ENCODE results near the gene PI4KB.

Gene PI4KB

DNA sequence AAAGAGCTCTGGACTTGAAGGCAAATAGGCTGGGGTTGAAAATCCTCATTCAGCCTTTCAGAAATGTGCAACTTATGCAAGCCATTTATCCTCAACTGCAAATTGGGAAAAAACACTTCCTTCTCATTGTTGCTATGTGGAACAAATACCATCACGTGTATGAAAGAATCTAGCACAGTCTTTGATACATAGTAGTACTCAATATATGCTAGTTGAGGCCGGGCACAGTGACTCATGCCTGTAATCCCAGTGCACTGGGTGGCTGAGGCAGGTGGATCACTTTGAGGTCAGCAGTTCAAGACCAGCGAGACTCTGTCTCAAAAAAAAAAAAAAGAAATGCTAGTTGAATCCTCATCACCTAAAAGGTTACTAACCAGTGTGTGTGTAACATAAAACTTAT, 8.2 kb downstream of the PI4KB start:
- peaks cover 54% of the 10 kb centered on the region for H3K36me3 ChIP-seq (ENCODE audit: insufficient read depth, low read length)
- no peak overlapping the region for H3K27ac ChIP-seq (ENCODE audit: low read depth, low read length)
- H3K9me3 ChIP-seq (ENCODE audit: low read length): no peaks in the 10 kb centered on the region
- H3K27me3 ChIP-seq (ENCODE audit: control insufficient read depth in 1 of 2, insufficient read depth in 2 of 2, low read length in 2 of 2): no peaks in the 10 kb centered on the region
- no peaks in the 10 kb centered on the region for H3K4me1 ChIP-seq (ENCODE audit: insufficient read depth, low read length)
- no peak overlapping the region for H3K4me3 ChIP-seq (ENCODE audit: low read depth in 1 of 2, low read length in 2 of 2)
- H3K9ac ChIP-seq (ENCODE audit: low read length): no peak overlapping the region

DNA sequence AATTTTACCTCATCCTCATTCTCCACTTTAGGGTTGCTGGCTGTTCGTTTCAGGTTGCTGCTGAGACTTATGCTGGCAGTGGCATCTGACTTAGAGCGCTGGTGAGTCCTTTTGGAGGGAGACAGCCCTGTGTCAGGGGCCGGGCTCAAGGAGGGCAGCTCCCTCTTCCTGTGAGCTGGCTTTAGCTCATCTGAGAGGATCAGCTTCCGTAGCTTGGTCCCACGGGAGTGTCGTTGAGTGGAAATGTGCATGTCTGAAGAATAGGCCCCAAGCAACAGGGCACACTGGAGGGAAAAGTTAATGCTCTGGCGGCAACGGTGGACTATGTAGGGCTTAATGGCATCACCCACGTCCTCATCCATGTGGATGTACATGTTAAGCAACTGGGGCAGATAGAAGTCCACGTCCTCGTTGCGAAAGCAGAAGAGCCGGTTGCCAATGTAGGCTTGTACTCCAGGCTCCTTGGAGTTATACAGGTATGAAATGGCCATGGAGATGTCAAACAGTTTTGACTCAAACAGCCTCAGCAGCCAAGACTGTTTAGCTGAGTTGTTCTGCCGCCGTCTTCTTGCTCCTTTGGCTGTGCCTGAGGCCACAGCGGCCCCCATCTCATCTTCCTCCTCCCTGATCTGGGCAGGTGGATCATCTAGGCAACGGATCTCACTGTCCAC, 11.5 kb downstream of the PI4KB start:
- Histone ChIP-seq H3K27ac (ENCODE audit: low read depth, low read length) (no peak overlapping the region), H3K36me3 (ENCODE audit: insufficient read depth, low read length) (peaks cover 64% of the 10 kb centered on the region), H3K4me3 (ENCODE audit: low read depth in 1 of 2, low read length in 2 of 2) (no peak overlapping the region), H3K27me3 (ENCODE audit: control insufficient read depth in 1 of 2, insufficient read depth in 2 of 2, low read length in 2 of 2) (no peaks in the 10 kb centered on the region), H3K9ac (ENCODE audit: low read length) (no peak overlapping the region), H3K9me3 (ENCODE audit: low read length) (no peaks in the 10 kb centered on the region), H3K4me1 (ENCODE audit: insufficient read depth, low read length) (peaks cover 30% of the 10 kb centered on the region)

DNA sequence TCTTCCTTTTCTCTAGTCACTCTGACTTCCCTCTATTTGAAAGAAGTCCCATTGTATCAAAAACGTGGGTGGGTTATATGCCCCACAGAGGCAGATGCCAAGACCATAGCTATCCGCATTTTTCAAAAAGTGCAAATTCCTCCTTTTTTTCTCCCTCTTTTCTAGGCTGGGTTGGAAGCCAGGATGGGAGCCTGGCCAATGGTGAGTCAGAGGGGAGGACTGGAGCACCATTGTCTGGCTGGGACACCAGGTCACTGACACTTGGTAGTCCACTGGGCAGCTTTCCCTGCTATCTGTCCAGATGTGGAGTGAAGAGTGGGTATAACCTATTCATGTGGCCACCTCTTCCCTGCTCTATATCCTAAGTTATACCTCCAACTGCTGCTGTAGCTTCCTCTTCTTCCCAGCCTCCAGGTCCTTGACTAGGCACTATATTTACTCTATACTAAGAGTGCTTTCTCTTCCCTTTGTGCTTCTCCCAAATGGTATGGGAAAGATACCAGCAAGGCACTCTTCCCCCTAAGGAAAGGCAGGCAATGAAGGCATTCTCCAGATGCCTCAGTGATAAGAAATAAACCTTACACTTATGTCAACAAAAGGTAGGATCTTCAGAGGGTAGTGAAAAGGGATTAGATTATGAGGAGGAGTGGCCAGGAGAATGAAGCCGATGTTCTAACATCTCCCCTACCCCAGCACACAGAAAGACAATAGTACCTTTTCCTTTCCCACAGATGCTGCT, 12.9 kb downstream of the PI4KB start:
- Histone ChIP-seq H3K4me3 (ENCODE audit: low read depth in 1 of 2, low read length in 2 of 2) (no peak overlapping the region), H3K9ac (ENCODE audit: low read length) (no peak overlapping the region), H3K4me1 (ENCODE audit: insufficient read depth, low read length) (peaks cover 40% of the 10 kb centered on the region), H3K27ac (ENCODE audit: low read depth, low read length) (no peak overlapping the region), H3K27me3 (ENCODE audit: control insufficient read depth in 1 of 2, insufficient read depth in 2 of 2, low read length in 2 of 2) (no peaks in the 10 kb centered on the region), H3K36me3 (ENCODE audit: insufficient read depth, low read length) (peaks cover 52% of the 10 kb centered on the region), H3K9me3 (ENCODE audit: low read length) (no peaks in the 10 kb centered on the region)

DNA sequence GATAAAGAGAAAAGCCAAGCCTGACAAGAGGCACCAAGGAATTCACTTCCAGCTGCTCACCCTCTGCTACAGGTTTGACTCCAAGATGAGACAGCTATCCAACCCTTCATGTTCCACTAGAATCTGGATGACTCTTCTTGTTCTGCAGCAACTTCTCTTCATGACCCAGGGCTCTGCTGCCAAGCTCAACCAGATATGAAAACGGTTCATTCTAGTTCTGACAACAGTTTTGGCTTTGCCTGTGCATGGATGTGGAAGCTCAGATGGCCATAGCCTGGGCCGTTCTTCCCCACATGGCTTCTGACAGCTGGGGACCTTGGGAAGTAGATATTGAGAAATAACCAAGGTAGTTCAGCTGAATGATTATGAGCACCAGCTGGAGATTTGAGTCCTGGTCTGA, 13.7 kb downstream of the PI4KB start:
- no peaks in the 10 kb centered on the region for H3K9me3 ChIP-seq (ENCODE audit: low read length)
- H3K36me3 ChIP-seq (ENCODE audit: insufficient read depth, low read length): peaks cover 52% of the 10 kb centered on the region
- peaks cover 47% of the 10 kb centered on the region for H3K4me1 ChIP-seq (ENCODE audit: insufficient read depth, low read length)
- no peak overlapping the region for H3K9ac ChIP-seq (ENCODE audit: low read length)
- H3K4me3 ChIP-seq (ENCODE audit: low read depth in 1 of 2, low read length in 2 of 2): no peak overlapping the region
- no peak overlapping the region for H3K27ac ChIP-seq (ENCODE audit: low read depth, low read length)
- no peaks in the 10 kb centered on the region for H3K27me3 ChIP-seq (ENCODE audit: control insufficient read depth in 1 of 2, insufficient read depth in 2 of 2, low read length in 2 of 2)

DNA sequence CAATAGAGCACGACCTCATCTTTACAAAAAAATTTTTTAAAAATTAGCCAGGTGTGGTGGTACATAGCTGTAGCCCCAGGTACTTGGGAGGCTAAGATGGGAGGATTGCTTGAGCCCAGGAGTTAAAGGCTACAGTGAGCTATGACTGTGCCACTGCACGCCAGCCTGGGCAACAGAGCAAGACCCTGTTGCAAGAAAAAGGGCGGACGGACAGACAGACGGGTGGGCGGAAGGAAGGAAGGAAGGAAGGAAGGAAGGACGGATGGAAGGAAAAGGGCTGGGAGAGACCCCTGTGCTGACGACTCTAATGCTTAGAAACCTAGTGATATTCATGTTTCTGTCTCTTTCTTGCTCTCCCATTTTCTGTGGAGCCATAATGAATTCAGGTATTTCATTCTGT, 14.4 kb downstream of the PI4KB start:
- no peaks in the 10 kb centered on the region for H3K27me3 ChIP-seq (ENCODE audit: control insufficient read depth in 1 of 2, insufficient read depth in 2 of 2, low read length in 2 of 2)
- no peak overlapping the region for H3K4me3 ChIP-seq (ENCODE audit: low read depth in 1 of 2, low read length in 2 of 2)
- no peak overlapping the region for H3K27ac ChIP-seq (ENCODE audit: low read depth, low read length)
- no peak overlapping the region for H3K9ac ChIP-seq (ENCODE audit: low read length)
- H3K36me3 ChIP-seq (ENCODE audit: insufficient read depth, low read length): peaks cover 59% of the 10 kb centered on the region
- H3K9me3 ChIP-seq (ENCODE audit: low read length): no peaks in the 10 kb centered on the region
- peaks cover 47% of the 10 kb centered on the region for H3K4me1 ChIP-seq (ENCODE audit: insufficient read depth, low read length)

DNA sequence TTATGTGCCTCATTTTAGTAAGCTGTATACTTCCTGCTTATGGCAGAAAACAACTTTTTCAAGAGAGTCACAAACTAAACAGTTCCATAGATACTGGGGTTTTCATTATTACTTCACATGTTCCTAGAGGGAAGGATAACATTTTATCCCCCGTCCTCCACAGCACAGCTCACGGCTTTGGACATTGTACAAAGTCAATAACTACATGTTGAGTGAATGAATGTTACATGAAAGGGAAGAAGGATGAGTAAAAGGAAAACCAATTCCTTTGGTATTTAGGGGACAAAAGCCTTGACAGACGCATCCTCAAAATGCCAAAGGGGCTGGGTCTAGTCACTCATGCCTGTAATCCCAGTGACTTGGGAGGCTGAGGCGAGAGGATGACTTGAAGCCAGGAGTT, 14.8 kb downstream of the PI4KB start:
- Histone ChIP-seq H3K27me3 (ENCODE audit: control insufficient read depth in 1 of 2, insufficient read depth in 2 of 2, low read length in 2 of 2) (no peaks in the 10 kb centered on the region), H3K9ac (ENCODE audit: low read length) (no peak overlapping the region), H3K27ac (ENCODE audit: low read depth, low read length) (no peak overlapping the region), H3K36me3 (ENCODE audit: insufficient read depth, low read length) (peaks cover 59% of the 10 kb centered on the region), H3K9me3 (ENCODE audit: low read length) (no peaks in the 10 kb centered on the region), H3K4me1 (ENCODE audit: insufficient read depth, low read length) (peaks cover 47% of the 10 kb centered on the region), H3K4me3 (ENCODE audit: low read depth in 1 of 2, low read length in 2 of 2) (no peak overlapping the region)

DNA sequence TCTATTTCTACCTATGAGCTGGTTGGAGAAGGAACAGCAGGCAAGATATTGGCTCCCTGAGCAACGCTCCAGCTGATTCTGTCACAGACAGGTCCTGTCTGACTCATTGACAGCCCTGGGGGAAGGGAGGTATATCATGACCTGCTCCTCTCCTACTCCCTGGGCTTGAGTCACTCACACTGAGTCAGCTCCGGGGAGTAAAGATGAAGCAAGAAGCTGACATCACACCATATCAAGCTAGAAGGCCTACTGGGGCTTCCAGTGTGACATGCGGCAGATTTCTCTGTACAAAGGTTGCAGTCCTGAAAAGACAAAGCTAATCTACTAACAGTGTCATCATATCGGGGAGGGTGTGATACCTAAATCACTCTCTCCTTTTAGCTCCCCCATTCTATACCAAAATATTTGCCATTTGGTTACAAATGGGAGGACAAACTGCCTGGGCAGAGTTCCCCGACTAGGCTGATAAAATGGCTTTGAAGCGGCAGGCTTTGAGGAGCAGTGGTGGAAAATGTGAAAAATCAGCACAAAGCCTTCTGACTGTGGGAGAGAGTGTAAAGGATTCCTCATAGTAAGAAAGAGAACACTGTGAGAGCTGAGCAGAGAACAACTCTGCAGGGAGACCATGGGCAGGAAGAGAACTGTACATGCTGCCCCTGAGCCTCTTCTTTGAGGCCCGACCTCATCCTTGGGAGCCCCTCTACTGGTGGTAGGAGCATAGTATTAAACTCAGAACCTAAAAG, 15.5 kb downstream of the PI4KB start:
- Histone ChIP-seq H3K4me1 (ENCODE audit: insufficient read depth, low read length) (peaks cover 47% of the 10 kb centered on the region), H3K27me3 (ENCODE audit: control insufficient read depth in 1 of 2, insufficient read depth in 2 of 2, low read length in 2 of 2) (no peaks in the 10 kb centered on the region), H3K9ac (ENCODE audit: low read length) (no peak overlapping the region), H3K36me3 (ENCODE audit: insufficient read depth, low read length) (peaks cover 63% of the 10 kb centered on the region), H3K9me3 (ENCODE audit: low read length) (no peaks in the 10 kb centered on the region), H3K4me3 (ENCODE audit: low read depth in 1 of 2, low read length in 2 of 2) (no peak overlapping the region), H3K27ac (ENCODE audit: low read depth, low read length) (peak overlapping the region; percentile 47)

DNA sequence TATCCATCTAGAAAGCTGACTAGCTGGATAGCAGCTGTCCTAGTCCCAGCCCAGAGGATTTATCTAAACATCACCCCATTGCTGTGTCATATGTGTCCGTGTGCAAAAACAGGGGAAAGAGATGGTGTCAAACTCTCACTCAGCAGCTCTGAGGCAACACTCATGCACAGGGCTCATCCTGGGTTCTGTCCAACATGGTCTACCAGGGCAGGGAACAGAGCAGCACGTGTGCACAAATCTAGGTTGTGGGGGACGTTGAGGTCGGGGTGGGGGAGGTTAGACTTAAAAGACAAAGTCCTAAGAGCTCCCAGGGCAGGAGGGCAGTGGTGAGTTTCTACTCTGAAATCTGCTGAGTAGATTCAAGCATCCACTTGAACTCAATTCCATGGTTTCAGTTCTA, 16.2 kb downstream of the PI4KB start:
- Histone ChIP-seq H3K27me3 (ENCODE audit: control insufficient read depth in 1 of 2, insufficient read depth in 2 of 2, low read length in 2 of 2) (no peaks in the 10 kb centered on the region), H3K27ac (ENCODE audit: low read depth, low read length) (peak overlapping the region; percentile 26), H3K4me3 (ENCODE audit: low read depth in 1 of 2, low read length in 2 of 2) (no peak overlapping the region), H3K9ac (ENCODE audit: low read length) (no peak overlapping the region), H3K36me3 (ENCODE audit: insufficient read depth, low read length) (peaks cover 66% of the 10 kb centered on the region), H3K9me3 (ENCODE audit: low read length) (no peaks in the 10 kb centered on the region), H3K4me1 (ENCODE audit: insufficient read depth, low read length) (peaks cover 47% of the 10 kb centered on the region)

DNA sequence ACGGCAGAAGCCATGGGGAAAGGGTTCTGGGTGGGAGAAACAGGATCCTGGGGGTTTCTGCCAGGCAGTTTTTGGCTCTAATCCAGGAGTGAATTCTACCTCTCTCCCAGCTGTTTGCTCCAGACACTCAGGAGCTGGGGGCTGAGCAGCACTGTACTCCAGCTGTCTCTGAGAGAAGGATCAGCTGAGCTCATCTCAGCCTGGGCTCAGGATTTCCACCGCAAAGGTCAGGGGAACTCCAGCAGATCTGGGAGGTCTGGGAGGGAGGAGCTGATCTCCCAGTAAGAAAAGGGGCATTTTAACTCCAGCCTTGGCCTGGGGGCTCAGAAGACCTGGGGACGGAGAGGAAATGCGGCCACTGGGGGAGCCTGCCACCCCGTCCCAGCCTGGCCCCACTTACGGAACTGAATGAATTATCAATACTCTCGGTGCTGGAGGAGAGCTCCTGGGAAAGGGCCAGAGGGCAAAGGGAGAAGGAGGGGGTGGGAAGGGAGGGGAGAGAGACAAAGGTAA, 17.3 kb downstream of the PI4KB start:
- Histone ChIP-seq H3K9me3 (ENCODE audit: low read length) (no peaks in the 10 kb centered on the region), H3K4me1 (ENCODE audit: insufficient read depth, low read length) (peaks cover 47% of the 10 kb centered on the region), H3K27me3 (ENCODE audit: control insufficient read depth in 1 of 2, insufficient read depth in 2 of 2, low read length in 2 of 2) (no peaks in the 10 kb centered on the region), H3K36me3 (ENCODE audit: insufficient read depth, low read length) (peaks cover 67% of the 10 kb centered on the region), H3K9ac (ENCODE audit: low read length) (no peak overlapping the region), H3K4me3 (ENCODE audit: low read depth in 1 of 2, low read length in 2 of 2) (no peak overlapping the region), H3K27ac (ENCODE audit: low read depth, low read length) (no peak overlapping the region)

DNA sequence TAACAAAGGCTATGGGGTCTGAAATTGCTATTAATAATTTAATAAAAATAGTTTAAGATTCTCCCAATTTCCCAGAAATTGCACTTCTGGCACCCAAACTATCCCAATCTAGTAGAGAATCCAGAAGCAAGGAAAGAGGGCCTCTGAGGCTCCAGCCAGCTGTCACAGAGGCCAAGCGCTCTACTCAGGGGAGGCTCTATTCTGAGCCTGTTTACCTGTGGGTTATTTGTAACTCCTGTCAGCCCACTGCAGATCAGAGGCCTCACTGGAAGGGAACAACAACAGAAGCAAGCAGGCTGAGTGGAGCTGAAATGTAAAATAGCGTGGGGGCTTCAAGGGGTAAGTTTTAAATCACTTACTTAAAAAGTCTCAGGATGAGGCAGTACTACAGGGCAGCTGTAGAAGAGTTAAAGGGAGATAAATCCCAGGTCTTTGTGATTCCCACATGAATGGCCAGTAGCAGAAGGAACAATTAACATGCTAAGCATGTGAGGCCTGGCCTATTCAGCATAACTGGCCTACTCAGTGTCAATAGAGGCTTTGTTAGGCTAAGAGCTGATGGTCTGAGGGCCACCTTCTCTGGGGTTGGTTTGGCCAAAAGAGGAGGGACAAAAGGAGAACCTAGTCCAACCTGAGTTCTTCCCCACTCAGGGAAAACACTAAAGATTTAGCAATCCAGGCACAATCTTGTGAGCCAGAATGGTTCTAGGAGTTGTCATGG, 32.3 kb downstream of the PI4KB start:
- no peaks in the 10 kb centered on the region for H3K9me3 ChIP-seq (ENCODE audit: low read length)
- H3K27me3 ChIP-seq (ENCODE audit: control insufficient read depth in 1 of 2, insufficient read depth in 2 of 2, low read length in 2 of 2): no peaks in the 10 kb centered on the region
- H3K4me1 ChIP-seq (ENCODE audit: insufficient read depth, low read length): no peaks in the 10 kb centered on the region
- H3K36me3 ChIP-seq (ENCODE audit: insufficient read depth, low read length): peaks cover 76% of the 10 kb centered on the region
- H3K9ac ChIP-seq (ENCODE audit: low read length): no peak overlapping the region
- no peak overlapping the region for H3K4me3 ChIP-seq (ENCODE audit: low read depth in 1 of 2, low read length in 2 of 2)
- no peak overlapping the region for H3K27ac ChIP-seq (ENCODE audit: low read depth, low read length)

DNA sequence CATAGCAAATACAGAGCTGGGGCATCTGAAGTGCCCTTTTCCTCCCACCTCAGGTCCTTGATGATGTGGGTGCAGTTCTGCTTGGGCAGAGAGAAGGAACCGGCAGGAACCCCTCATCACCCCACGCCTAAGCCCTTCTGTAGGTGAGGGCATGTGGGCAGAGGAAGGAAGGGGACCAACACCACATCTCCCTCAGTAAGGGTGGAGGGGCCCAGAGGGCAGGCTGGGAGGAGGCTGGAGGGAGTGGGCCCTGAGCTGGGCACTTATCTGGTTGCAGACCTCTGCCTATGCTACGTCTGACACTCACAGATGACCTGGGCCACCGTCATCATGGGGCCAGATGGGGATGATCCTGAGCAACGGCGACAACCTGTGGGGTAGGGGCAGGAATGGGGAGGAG, 34.1 kb downstream of the PI4KB start:
- Histone ChIP-seq H3K9ac (ENCODE audit: low read length) (no peak overlapping the region), H3K9me3 (ENCODE audit: low read length) (no peaks in the 10 kb centered on the region), H3K36me3 (ENCODE audit: insufficient read depth, low read length) (peaks cover 78% of the 10 kb centered on the region), H3K4me3 (ENCODE audit: low read depth in 1 of 2, low read length in 2 of 2) (no peak overlapping the region), H3K4me1 (ENCODE audit: insufficient read depth, low read length) (no peaks in the 10 kb centered on the region), H3K27ac (ENCODE audit: low read depth, low read length) (no peak overlapping the region), H3K27me3 (ENCODE audit: control insufficient read depth in 1 of 2, insufficient read depth in 2 of 2, low read length in 2 of 2) (no peaks in the 10 kb centered on the region)
